NCI-H1694 (cell line): Measurements from ENCODE around the gene LRRC8E.

Experiments
- DNase-seq: peaks from one replicate; lab custom pipeline; 2025; lab: John Stamatoyannopoulos, UW

Gene LRRC8E

DNA sequence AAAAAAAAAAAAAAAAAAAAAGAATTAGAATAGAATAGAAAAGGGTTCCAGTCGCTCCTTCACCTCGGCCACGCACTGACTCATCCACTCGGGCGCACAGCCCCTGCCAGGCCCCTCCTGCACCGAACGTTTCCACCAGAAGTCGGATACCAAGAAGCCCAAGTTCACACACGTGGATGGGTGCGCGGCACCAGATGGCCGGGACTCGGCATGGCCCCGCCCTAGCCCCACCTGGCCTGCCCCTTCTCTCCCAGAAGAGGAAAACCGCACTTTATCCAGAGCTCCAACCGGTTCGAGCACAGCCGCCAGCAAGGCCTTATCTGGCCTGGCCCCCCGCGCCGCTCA is 20.0 kb upstream of the LRRC8E start:
- DNase-seq: no peak

GRCh38 chr19:7868671-7869452 is 19.4 kb upstream of the LRRC8E start:
- DNase-seq: no peak

- no peak for DNase-seq
Measured at GRCh38 chr19:7869453-7869909, 18.8 kb upstream of the LRRC8E start.

DNA sequence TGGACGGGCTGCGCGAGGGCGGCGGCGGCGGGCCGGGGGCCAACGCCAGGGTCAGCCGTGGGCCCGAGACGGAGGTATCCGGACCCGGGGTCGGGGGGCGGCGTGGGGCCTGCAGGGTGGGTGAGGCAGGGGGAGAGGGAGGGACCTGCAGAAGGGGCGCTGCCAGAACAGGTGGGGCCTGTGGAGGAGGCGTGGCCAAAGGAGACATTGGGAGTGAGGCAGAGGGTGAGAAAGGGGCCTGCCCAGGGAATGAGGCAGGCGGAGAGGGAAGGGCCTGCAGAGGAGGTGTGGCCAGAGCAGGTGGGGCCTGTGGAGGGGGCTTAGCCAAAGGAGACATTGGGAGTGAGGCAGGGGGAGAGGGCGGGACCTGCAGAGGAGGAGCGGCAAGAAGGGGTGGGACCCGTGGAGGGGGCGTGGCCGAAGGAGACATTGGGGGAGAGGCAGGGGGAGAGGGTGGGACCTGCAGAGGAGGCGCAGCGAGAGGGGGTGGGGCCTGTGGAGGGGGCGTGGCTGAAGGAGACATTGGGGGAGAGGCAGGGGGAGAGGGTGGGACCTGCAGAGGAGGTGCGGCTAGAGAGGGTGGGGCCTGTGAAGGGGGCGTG is 18.3 kb upstream of the LRRC8E start:
- DNase-seq: no peak

- no peak for DNase-seq
Measured at GRCh38 chr19:7870571-7871436, 17.5 kb upstream of the LRRC8E start.

DNA sequence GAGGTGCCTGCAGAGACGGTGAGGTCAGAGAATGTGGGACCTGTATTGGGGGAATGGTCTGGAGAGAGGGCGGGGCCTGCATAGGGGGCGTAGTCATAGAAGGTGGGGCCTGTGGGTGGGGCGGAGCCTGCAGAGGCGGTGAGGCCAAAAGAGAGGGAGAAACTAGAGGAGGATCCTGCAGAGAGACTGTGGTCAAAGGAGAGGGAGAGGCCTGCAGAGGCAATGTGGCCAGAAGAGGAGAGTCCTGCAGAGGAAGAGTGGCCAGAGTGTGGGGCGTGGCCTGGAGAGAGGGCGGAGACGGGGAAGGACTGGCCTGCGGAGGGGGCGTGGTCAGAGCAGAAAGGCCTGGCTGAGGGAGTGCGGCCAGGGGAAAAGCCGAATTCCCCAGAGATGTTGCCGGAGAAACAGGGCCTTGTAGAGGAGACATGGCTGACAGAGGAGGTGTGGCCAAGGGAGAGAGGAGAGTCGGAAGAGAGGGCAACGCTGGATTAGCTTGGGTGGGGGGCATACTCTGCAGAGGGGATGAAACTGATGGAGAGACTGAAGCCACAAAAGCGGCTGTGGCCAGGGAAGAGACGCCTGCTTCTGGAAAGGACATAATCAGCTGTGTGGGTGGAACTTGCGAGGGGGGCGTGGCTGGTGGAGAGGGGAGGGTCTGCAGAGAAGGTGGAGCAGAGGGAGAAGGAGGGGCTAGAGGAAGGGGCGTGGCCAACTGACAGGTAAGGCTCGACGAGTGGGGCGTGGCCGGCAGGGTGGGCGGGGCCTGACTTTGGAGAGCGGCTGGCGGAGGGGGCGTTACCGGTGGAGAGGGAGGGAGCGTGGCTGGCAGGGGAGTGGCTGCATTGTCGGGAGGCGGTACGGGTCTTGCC is 16.6 kb upstream of the LRRC8E start:
- DNase-seq: no peak

DNA sequence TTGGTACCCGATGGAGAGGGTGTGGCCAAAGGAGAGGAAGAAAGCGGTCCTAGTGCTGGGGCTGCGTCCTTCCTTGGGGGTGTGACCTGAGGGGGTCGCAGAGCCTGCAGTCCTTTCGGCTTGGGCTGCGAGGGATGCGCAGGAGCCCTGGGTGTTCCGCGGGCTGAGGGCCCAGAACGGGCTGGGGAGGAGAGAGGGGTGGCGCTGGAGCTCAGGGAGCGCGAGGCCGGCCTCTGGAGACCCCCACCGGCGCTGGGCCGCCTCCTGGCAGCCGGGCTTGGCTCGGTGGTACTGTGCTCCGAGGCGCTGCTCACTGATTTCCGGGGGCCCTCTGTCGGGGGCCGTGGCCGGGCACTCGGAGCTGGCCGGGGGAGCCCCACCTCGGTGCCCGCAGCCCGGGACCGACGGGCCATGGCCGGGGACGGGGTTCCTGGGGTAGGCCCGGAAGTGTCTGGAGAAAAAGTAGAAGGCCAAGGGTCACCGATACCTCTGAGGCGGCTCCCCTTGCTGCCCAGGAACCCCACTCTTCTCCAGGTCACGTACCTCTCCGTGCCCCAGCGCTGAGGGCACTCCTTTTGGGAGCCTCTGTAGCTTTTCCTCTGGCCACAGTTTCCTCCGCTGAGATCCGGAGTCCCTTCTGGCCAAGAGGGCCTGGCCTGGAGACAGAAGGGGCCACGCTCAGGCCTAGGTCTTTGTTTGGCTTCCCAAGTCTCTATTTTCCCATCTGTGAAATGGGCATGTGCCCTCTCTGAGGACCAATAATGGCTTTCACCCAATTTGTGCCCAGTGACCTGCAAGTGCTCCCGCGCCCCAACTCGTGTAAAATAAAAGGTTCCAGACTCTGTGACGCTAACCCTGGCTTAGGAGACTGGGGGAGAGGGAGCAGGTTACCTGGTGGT is 15.8 kb upstream of the LRRC8E start:
- no peak for DNase-seq

GRCh38 chr19:7873304-7874075 is 14.8 kb upstream of the LRRC8E start:
- no peak for DNase-seq

DNA sequence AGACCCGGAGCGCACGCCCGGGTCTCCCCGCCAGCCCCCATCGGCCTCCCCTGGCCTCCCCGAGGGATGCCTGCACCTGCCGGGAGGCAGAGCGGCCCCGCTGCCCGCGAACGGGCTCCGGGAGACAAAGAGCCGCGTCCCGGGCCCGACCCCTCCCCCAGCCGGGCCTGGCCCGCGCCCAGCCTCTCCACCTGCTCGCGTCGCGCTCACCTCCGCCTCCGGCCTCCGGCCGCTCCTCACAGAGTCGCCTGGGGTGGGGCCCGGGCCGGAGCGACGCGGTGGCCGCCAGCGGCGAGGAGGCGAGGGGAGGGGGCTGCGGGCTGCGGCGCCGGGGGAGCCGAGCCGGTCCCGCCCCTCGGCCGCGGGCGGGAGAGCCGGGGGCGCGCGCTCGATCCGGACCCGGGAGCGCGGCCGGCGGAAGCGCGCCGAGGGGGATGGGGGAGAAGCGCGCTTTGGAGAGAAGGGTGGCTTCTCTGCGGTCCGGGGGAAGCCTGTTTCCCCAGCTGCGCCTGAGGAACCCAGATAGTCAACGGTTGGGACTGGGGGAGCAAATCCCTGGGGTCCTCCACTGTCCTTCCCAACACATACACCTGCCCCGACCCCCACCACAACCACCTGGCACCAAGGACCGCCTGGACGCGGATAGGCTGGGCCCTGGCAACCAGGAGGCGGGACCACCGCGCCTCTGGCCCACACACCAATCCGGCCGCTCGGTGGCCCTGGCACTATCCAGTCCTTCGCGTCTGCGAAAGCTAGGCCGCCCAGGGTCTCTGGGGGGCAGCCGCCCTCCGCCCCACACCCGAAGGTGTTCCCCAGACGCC is 14.0 kb upstream of the LRRC8E start, which contains the start of gene PRR36:
Gene PRR36 (minus strand): TSS at position 315 of the 821 bp plus-strand sequence. CDS start 701 bp downstream, outside the sequence.
- DNase-seq: peak; percentile 72

DNA sequence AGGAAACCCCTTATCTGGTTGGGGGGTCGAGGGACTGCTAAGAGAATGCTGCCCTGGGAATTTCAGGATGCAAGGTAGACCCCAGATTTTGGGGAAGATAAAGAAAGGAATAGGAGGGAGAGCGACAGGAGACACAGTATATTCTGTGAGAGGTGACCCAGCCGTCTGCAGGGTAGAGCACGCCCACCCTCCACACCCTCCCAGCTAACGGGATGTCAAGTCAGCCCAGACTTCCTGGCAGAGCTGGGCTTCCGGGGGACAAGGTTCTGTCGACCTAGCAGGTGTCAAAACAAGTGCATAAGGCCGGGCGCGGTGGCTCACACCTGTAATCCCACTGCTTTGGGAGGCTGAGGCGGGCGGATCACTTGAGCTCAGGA is 13.4 kb upstream of the LRRC8E start:
- no peak for DNase-seq

- DNase-seq: no peak
Measured at GRCh38 chr19:7877249-7877836, 11.0 kb upstream of the LRRC8E start.

DNA sequence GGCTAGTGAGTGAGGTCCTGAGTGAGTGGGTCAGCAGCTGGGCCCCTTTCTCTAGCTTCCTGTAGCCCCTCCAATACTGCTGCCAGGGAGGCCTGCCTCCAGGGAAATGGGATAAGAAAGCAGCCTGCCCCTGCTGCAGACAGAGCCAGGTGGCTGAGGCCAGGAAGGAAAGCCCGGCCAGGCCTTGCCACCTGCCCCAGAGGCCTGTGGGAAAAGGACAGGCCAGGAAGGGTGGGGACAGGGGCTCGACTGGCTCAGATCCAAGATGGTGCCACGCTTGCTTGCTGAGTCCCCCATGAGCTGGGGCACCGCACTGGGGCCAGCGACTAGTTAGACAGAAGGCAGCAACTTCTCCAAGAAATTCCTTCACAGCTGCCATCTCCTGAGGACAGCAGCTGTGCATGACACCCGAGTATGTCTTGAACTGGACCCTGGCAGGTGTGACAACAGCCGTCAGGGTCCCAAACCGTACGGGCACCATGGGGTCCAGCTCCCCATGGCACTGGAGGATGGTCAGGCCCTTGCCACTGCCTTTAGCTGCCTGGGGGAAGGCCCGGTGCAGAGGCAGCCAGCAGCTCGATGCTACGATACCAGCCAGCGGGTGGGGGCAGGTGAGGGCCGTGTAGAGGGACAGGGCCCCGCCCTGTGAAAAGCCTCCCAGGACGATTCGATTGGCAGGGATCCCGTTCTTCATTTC is 9.1 kb upstream of the LRRC8E start:
- DNase-seq: no peak

DNA sequence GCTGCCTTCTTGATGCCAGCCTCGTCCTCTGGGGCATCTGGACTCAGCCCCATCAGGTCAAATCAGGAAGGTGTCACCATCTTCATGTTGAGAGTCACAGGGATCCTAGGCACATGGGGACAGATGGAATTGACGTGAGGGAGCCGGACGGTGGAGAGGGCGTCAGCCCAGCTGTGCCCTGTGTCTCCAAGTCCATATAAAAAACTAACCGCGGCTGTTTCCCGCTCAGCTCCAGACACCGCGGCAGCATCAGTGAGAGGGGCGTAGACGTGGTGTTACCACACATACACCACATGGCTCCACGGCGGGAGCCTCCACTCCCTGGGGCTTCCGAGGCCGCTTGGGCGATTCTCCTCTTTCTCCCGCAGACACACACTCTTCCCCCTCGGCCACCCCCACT is 8.5 kb upstream of the LRRC8E start:
- DNase-seq: no peak

DNA sequence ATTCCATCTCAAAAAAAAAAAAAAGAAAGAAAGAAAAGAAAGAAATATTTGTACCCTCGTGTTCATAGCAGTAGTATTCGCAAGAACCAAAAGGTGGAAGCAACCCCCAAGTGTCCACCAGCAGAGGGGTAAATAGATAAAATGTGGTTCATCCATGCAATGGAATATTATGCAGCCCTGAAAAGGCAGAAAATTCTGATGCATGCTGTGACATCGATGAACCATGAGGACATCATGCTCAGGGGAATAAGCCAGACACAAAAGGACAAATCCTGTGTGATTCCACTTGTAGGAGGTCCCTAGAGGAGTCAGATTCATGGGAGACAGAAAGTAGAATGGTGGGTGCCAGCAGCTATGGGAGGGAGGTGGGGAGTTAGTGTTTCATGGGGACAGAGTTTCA is 6.4 kb upstream of the LRRC8E start:
- DNase-seq: no peak

DNA sequence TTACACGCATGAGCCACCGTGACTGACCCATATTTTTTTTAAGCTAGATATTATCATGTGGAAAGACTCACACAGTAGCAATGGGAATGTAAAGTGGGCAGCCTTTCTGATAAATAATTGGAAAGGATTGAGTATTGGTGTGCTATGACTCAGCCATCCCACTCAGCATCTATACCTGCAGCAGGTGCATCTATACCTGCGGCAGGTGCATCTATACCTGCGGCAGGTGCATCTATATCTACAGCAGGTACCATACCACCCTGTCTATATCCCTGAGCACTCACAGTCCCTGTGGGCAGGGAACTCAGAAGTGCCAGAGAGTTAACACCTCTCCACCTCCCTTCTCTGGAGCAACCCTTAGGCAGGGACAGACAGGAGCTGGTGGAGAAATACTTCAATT is 5.2 kb upstream of the LRRC8E start:
- DNase-seq: no peak

DNA sequence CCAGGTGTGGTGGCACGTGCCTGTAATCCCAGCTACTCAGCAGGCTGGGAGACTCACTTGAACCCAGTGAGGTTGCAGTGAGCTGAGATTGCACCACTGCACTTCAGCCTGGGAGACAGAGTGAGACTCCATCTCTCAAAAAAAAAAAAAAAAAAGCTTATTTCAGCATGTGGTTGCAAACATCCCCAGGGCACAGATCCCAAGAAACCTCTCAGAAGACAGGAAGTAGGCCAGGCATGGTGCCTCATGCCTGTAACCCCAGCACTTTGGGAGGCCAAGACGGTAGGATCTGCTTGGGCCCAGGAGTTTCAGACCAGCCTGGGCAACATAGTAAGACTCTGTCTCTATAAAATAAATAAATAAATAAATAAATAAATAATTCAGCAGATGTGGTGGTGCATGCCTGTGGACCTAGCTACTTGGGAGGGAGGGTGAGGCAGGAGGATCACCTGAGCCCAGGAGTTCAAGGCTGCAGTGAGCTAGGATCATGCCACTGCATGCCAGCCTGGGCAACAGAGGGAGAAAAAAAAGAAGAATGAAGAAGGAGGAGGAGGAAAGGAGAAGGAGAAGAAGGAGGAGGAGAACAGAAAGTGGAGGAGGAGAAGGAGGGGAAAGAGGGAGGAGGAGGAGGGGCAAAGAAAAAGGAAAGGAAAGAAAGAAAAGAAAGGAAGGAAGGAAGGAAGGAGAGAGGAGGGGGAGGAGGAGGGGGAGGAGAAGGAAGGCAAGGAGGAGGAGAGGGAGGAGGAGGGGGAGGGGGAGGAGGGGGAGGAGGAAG is 4.3 kb upstream of the LRRC8E start:
- DNase-seq: no peak

GRCh38 chr19:7885818-7886217 is 2.5 kb upstream of the LRRC8E start:
- DNase-seq: no peak
